Liver (tissue), 9 donors: ENCODE results near the gene ING3. TPM values are rescaled to one million over a fixed set of nuclear protein-coding genes. Genes with fewer than 3 reads are reported as not detected.
A peak's percentile ranks its signal among the peaks of the same experiment; 100 is the strongest.

Experiments
- DNase-seq: peaks from one replicate; pipeline ENCODE4 v3.0.0-alpha.2; 2017; ENCODE audit warnings: low spot score
- H3K27ac ChIP-seq, 2 donors: one replicate each; pipeline ENCODE4 v1.7.0; 2013; ENCODE audit warnings: inconsistent platforms in 2 of 2, low read length in 2 of 2, control low read depth in 1 of 2, low read depth in 1 of 2, mild to moderate bottlenecking in 1 of 2
- H3K27me3 ChIP-seq, 4 donors: one replicate each; pipeline versions ENCODE4 v1.6.1 to v1.7.0; 2013; ENCODE audit warnings: low read length in 3 of 4, inconsistent platforms in 1 of 4, mild to moderate bottlenecking in 1 of 4, moderate library complexity in 1 of 4; ENCODE audit not compliant: control insufficient read depth in 4 of 4, insufficient read depth in 4 of 4
- H3K36me3 ChIP-seq, 4 donors: one replicate each; pipeline versions ENCODE4 v1.6.1 to v1.7.0; 2013; ENCODE audit warnings: low read length in 3 of 4, mild to moderate bottlenecking in 3 of 4, low read depth in 1 of 4, moderate library complexity in 1 of 4; ENCODE audit not compliant: control insufficient read depth in 4 of 4, insufficient read depth in 3 of 4
- H3K4me1 ChIP-seq, 4 donors: one replicate each; pipeline versions ENCODE4 v1.6.1 to v1.7.0; 2013; ENCODE audit warnings: low read length in 3 of 4, mild to moderate bottlenecking in 3 of 4, moderate library complexity in 1 of 4; ENCODE audit not compliant: control insufficient read depth in 4 of 4, insufficient read depth in 4 of 4
- H3K4me3 ChIP-seq, 3 donors: one replicate each; pipeline versions ENCODE4 v1.6.1 to v1.7.0; 2013; ENCODE audit warnings: low read length in 3 of 3, control low read depth in 1 of 3, low read depth in 1 of 3, mild to moderate bottlenecking in 1 of 3
- H3K9ac ChIP-seq, 2 donors: one replicate each; pipeline ENCODE4 v1.7.0; 2013; ENCODE audit warnings: low read length in 2 of 2, mild to moderate bottlenecking in 2 of 2, moderate library complexity in 2 of 2, control low read depth in 1 of 2, low read depth in 1 of 2
- H3K9me3 ChIP-seq, 4 donors: one replicate each; pipeline versions ENCODE4 v1.6.1 to v1.7.0; 2013; ENCODE audit warnings: low read length in 3 of 4; ENCODE audit not compliant: control insufficient read depth in 4 of 4
- EGR1 ChIP-seq, 2 donors: IDR thresholded peaks; 2 replicates each; pipeline ENCODE4 v1.6.1; 2016 to 2018; ENCODE audit warnings: antibody characterized with exemption in 2 of 2, low read depth in 2 of 2
- FOXA1 ChIP-seq: IDR thresholded peaks from 2 replicates; pipeline ENCODE4 v1.6.1; 2016; ENCODE audit warnings: antibody characterized with exemption
- FOXA2 ChIP-seq: IDR thresholded peaks from 2 replicates; pipeline ENCODE4 v1.6.1; 2016; ENCODE audit warnings: antibody characterized with exemption
- GABPA ChIP-seq, 2 donors: IDR thresholded peaks in 1 of 2; conservative IDR thresholded peaks in 1 of 2; 2 replicates each; pipeline ENCODE4 v1.6.1; 2016; ENCODE audit warnings: antibody characterized with exemption in 2 of 2, mild to moderate bottlenecking in 1 of 2, moderate library complexity in 1 of 2
- HNF4A ChIP-seq, 2 donors: conservative IDR thresholded peaks; 2 replicates each; pipeline ENCODE4 v1.6.1; 2016; ENCODE audit warnings: antibody characterized with exemption in 2 of 2, mild to moderate bottlenecking in 2 of 2
- HNF4G ChIP-seq: IDR thresholded peaks from 2 replicates; pipeline ENCODE4 v1.6.1; 2016; ENCODE audit warnings: antibody characterized with exemption
- JUND ChIP-seq, 2 donors: IDR thresholded peaks; 2 replicates each; pipeline ENCODE4 v1.6.1; 2016; ENCODE audit warnings: antibody characterized with exemption in 2 of 2
- NR2F2 ChIP-seq: IDR thresholded peaks from 2 replicates; pipeline ENCODE4 v1.6.1; 2016; ENCODE audit warnings: antibody characterized with exemption
- RAD21 ChIP-seq, 2 donors: IDR thresholded peaks; 2 replicates each; pipeline ENCODE4 v1.6.1; 2016; ENCODE audit warnings: antibody characterized with exemption in 2 of 2, mild to moderate bottlenecking in 2 of 2
- RXRA ChIP-seq, 2 donors: IDR thresholded peaks; 2 replicates each; pipeline ENCODE4 v1.6.1; 2017 to 2018; ENCODE audit warnings: antibody characterized with exemption in 2 of 2, mild to moderate bottlenecking in 1 of 2
- SP1 ChIP-seq: IDR thresholded peaks from 2 replicates; pipeline ENCODE4 v1.6.1; 2018; ENCODE audit warnings: antibody characterized with exemption, mild to moderate bottlenecking
- TAF1 ChIP-seq: conservative IDR thresholded peaks from 2 replicates; pipeline ENCODE4 v1.6.1; 2016; ENCODE audit warnings: antibody characterized with exemption, mild to moderate bottlenecking
- YY1 ChIP-seq: IDR thresholded peaks from 2 replicates; pipeline ENCODE4 v1.6.1; 2016; ENCODE audit warnings: antibody characterized with exemption, mild to moderate bottlenecking
- WGBS: extraction: QIAGEN DNeasy Blood & Tissue Kit; methylation state at CpG from one replicate; pipeline ENCODE4 v1.1.7; 2013; 5-methylcytosine and 5-hydroxymethylcytosine counted together
- polyA plus RNA-seq, 2 donors: library from polyadenylated mRNA; stranded (reverse) in 1 of 2; unstranded in 1 of 2; fragments of 200-250 nt in 1 of 2; fragments of >200 nt in 1 of 2; fragmentation: Nextera tagmentation in 1 of 2; extraction: Ambion mirVana in 1 of 2; gene quantifications; one replicate each; pipeline versions ENCODE4 v1.2.1 to v1.2.3, GENCODE V29; 2013 to 2015
- total RNA-seq, 2 donors: library from RNA; depleted of rRNA; stranded (reverse); fragments of >200 nt; gene quantifications; one replicate each; pipeline ENCODE4 v1.2.3, GENCODE V29; 2014
- TF ChIP-seq, protein P1 (sequence below): fragments of 150-350 bp; IDR thresholded peaks from 2 replicates; pipeline ENCODE4 v1.5.1; 2017; ENCODE audit warnings: improper control_type of control experiment, low read depth, low read length; ENCODE audit not compliant: missing input control
- TF ChIP-seq, protein P2 (sequence below): IDR thresholded peaks from 2 replicates; pipeline ENCODE4 v1.6.1; 2016; ENCODE audit warnings: antibody characterized with exemption, mild to moderate bottlenecking
- TF ChIP-seq, protein P3 (sequence below): IDR thresholded peaks from 2 replicates; pipeline ENCODE4 v1.6.1; 2016; ENCODE audit warnings: antibody characterized with exemption
- TF ChIP-seq, protein P4 (sequence below): IDR thresholded peaks from 2 replicates; pipeline ENCODE4 v1.6.1; 2016; ENCODE audit warnings: antibody characterized with exemption
- TF ChIP-seq, protein P5 (sequence below): IDR thresholded peaks from 2 replicates; pipeline ENCODE4 v1.6.1; 2016; ENCODE audit warnings: antibody characterized with exemption
- donor health status: healthy.
- donor health status: healthy.
- donor health status: healthy.
- donor health status: healthy.
- donor health status: healthy.

The ING3 gene
- total and polyA plus RNA-seq, 4 donors: 3.8 to 14.0 (median 10.9) TPM

DNA sequence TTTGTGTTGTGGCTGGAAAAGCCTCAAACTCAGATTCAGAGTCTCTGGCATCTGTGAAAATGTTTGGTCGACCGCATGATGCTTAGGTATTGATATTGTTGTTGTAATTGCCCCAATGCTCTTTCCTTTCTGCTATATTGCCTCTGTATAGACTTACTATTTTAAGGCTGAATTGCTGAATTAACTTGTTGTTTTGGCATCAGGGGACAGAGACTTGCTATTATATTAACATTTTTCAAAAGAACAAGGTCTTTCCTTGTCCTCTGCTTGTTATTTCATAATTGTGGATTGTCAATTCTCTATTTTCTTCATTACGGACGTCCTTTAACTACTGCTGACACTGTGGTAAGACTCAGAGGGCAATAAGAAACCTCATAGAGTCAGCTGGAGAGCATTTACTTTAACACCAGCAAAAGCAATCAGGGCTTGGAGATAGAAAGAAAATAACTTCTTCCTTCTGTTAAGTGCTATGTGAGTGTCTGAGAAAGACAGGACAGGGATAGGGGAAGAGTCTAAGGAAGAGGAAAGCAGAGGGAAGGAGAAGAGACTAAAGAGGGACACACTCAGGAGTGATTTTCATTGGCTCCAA lies 55.5 kb downstream of the ING3 start:
- WGBS: 76% methylated on average over 4 of the region's 4 CpGs
- no peak overlapping the region for H3K9ac ChIP-seq
- H3K27ac ChIP-seq: peak overlapping the region in 1 of 2 donors; percentile 50

More for the DNA sequence above, 55.5 kb downstream of the ING3 start:
- Histone ChIP-seq H3K36me3 (no peaks in the 10 kb centered on the region), H3K4me1 (peaks cover 0 to 29% (median 23%) of the 10 kb centered on the region in 4 donors), H3K4me3 (no peak overlapping the region), H3K27me3 (no peaks in the 10 kb centered on the region), H3K9me3 (no peaks in the 10 kb centered on the region)
- DNase-seq: no peak
- no peak for TF ChIP-seq HNF4A (conservative IDR thresholded peaks at IDR 0.05)
- no peak for TF ChIP-seq HNF4G
- TF ChIP-seq, protein P1, sequence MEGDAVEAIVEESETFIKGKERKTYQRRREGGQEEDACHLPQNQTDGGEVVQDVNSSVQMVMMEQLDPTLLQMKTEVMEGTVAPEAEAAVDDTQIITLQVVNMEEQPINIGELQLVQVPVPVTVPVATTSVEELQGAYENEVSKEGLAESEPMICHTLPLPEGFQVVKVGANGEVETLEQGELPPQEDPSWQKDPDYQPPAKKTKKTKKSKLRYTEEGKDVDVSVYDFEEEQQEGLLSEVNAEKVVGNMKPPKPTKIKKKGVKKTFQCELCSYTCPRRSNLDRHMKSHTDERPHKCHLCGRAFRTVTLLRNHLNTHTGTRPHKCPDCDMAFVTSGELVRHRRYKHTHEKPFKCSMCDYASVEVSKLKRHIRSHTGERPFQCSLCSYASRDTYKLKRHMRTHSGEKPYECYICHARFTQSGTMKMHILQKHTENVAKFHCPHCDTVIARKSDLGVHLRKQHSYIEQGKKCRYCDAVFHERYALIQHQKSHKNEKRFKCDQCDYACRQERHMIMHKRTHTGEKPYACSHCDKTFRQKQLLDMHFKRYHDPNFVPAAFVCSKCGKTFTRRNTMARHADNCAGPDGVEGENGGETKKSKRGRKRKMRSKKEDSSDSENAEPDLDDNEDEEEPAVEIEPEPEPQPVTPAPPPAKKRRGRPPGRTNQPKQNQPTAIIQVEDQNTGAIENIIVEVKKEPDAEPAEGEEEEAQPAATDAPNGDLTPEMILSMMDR: no peak
- TF ChIP-seq RXRA (IDR thresholded peaks at IDR 0.05): no peak
- no peak for TF ChIP-seq FOXA1
- no peak for TF ChIP-seq GABPA (IDR thresholded peaks at IDR 0.05 in 1 of 2, conservative IDR thresholded peaks at IDR 0.05 in 1 of 2)
- TF ChIP-seq, protein P2, sequence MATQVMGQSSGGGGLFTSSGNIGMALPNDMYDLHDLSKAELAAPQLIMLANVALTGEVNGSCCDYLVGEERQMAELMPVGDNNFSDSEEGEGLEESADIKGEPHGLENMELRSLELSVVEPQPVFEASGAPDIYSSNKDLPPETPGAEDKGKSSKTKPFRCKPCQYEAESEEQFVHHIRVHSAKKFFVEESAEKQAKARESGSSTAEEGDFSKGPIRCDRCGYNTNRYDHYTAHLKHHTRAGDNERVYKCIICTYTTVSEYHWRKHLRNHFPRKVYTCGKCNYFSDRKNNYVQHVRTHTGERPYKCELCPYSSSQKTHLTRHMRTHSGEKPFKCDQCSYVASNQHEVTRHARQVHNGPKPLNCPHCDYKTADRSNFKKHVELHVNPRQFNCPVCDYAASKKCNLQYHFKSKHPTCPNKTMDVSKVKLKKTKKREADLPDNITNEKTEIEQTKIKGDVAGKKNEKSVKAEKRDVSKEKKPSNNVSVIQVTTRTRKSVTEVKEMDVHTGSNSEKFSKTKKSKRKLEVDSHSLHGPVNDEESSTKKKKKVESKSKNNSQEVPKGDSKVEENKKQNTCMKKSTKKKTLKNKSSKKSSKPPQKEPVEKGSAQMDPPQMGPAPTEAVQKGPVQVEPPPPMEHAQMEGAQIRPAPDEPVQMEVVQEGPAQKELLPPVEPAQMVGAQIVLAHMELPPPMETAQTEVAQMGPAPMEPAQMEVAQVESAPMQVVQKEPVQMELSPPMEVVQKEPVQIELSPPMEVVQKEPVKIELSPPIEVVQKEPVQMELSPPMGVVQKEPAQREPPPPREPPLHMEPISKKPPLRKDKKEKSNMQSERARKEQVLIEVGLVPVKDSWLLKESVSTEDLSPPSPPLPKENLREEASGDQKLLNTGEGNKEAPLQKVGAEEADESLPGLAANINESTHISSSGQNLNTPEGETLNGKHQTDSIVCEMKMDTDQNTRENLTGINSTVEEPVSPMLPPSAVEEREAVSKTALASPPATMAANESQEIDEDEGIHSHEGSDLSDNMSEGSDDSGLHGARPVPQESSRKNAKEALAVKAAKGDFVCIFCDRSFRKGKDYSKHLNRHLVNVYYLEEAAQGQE: no peak
- TF ChIP-seq SP1: no peak
- TF ChIP-seq, protein P3, sequence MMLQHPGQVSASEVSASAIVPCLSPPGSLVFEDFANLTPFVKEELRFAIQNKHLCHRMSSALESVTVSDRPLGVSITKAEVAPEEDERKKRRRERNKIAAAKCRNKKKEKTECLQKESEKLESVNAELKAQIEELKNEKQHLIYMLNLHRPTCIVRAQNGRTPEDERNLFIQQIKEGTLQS: no peak
- TF ChIP-seq YY1: no peak
- TF ChIP-seq, protein P4, sequence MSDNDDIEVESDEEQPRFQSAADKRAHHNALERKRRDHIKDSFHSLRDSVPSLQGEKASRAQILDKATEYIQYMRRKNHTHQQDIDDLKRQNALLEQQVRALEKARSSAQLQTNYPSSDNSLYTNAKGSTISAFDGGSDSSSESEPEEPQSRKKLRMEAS: no peak
- no peak for TF ChIP-seq FOXA2
- TF ChIP-seq NR2F2: no peak
- no peak for TF ChIP-seq TAF1
- TF ChIP-seq EGR1 (IDR thresholded peaks at IDR 0.05; ENCODE audit: low read depth in 2 of 2): no peak
- TF ChIP-seq JUND (IDR thresholded peaks at IDR 0.05): no peak
- TF ChIP-seq RAD21 (IDR thresholded peaks at IDR 0.05): no peak
- TF ChIP-seq, protein P5, sequence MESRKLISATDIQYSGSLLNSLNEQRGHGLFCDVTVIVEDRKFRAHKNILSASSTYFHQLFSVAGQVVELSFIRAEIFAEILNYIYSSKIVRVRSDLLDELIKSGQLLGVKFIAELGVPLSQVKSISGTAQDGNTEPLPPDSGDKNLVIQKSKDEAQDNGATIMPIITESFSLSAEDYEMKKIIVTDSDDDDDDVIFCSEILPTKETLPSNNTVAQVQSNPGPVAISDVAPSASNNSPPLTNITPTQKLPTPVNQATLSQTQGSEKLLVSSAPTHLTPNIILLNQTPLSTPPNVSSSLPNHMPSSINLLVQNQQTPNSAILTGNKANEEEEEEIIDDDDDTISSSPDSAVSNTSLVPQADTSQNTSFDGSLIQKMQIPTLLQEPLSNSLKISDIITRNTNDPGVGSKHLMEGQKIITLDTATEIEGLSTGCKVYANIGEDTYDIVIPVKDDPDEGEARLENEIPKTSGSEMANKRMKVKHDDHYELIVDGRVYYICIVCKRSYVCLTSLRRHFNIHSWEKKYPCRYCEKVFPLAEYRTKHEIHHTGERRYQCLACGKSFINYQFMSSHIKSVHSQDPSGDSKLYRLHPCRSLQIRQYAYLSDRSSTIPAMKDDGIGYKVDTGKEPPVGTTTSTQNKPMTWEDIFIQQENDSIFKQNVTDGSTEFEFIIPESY: no peak
